GM12875 (cell line): ENCODE results near the gene NRXN2.
"Not testable (repeated sequence)": the region's sequence is repeated elsewhere in the genome, so short reads cannot be mapped to it uniquely, and the experiment has no call there.

Source experiments
- H3K4me3 ChIP-seq: one replicate; pipeline ENCODE4 v1.5.1; 2011; ENCODE audit warnings: low read depth, low read length, control low read depth
- CTCF ChIP-seq: IDR thresholded peaks from 2 replicates; pipeline ENCODE4 v1.5.1; 2011; ENCODE audit warnings: low read depth, mild to moderate bottlenecking, control low read depth, inconsistent platforms, low read length, moderate library complexity, borderline replicate concordance; ENCODE audit not compliant: insufficient read depth

The NRXN2 gene

GRCh38 chr11:64711138-64711955 is 11.7 kb downstream of the NRXN2 start:
- no peak overlapping the region for H3K4me3 ChIP-seq
- TF ChIP-seq CTCF = no peak

- TF ChIP-seq CTCF = no peak
- no peak overlapping the region for H3K4me3 ChIP-seq
These were observed 12.4 kb downstream of the NRXN2 start for GRCh38 chr11:64710418-64711137.

GRCh38 chr11:64705501-64705900 is 17.5 kb downstream of the NRXN2 start:
- TF ChIP-seq CTCF = no peak
- no peak overlapping the region for H3K4me3 ChIP-seq

GRCh38 chr11:64703048-64703447 is 19.9 kb downstream of the NRXN2 start:
- no peak for TF ChIP-seq CTCF
- H3K4me3 ChIP-seq = no peak overlapping the region

- not testable (repeated sequence) for H3K4me3 ChIP-seq
These were observed 21.0 kb downstream of the NRXN2 start for GRCh38 chr11:64701956-64702355.

- no peak for TF ChIP-seq CTCF
- no peak overlapping the region for H3K4me3 ChIP-seq
These were observed 24.6 kb downstream of the NRXN2 start for GRCh38 chr11:64698427-64698826.

GRCh38 chr11:64697663-64698375 is 25.2 kb downstream of the NRXN2 start:
- no peak for TF ChIP-seq CTCF

More at GRCh38 chr11:64697663-64698375, 25.2 kb downstream of the NRXN2 start:
- no peak overlapping the region for H3K4me3 ChIP-seq
